DND-41 (cell line): Measurements from ENCODE around the gene C1QC.

ENCODE experiments used
- ATAC-seq: fragments of 200-7000 bp; cut with Tn5 transposase; 3 replicates; pipeline ENCODE4 v1.9.1; 2021; ENCODE audit warnings: low read depth; ENCODE audit not compliant: insufficient read depth
- DNase-seq: peaks from one replicate; pipeline ENCODE4 v3.0.0-alpha.2; 2020
- H2AFZ ChIP-seq: 2 replicates; pipeline ENCODE4 v1.6.0; 2012; ENCODE audit warnings: low read depth, low read length
- H3K27ac ChIP-seq: 2 replicates; pipeline ENCODE4 v1.5.1; 2012; ENCODE audit warnings: low read length, inconsistent platforms
- H3K27me3 ChIP-seq: fragments of 200-600 bp; sonication (generic); 2 replicates; pipeline ENCODE4 v1.6.0; 2012; ENCODE audit warnings: low read length, mild to moderate bottlenecking, inconsistent platforms; ENCODE audit not compliant: insufficient read depth, poor library complexity
- H3K36me3 ChIP-seq: 2 replicates; pipeline ENCODE4 v1.5.1; 2012; ENCODE audit warnings: low read length, inconsistent platforms; ENCODE audit not compliant: insufficient read depth
- H3K4me1 ChIP-seq: 2 replicates; pipeline ENCODE4 v1.5.1; 2012; ENCODE audit warnings: mild to moderate bottlenecking, low read length; ENCODE audit not compliant: insufficient read depth
- H3K4me2 ChIP-seq: 2 replicates; pipeline ENCODE4 v1.6.0; 2012; ENCODE audit warnings: mild to moderate bottlenecking, moderate library complexity, low read length, inconsistent platforms; ENCODE audit not compliant: insufficient read depth
- H3K4me3 ChIP-seq, 2 experiments: fragments of 200-600 bp in 1 of 2; shearing (Covaris generic) in 1 of 2; 2 replicates each; pipeline ENCODE4 v1.5.1; 2012 to 2016; ENCODE audit warnings: inconsistent platforms in 2 of 2, low read length in 2 of 2, mild to moderate bottlenecking in 2 of 2, low read depth in 1 of 2, moderate library complexity in 1 of 2
- H3K79me2 ChIP-seq: 2 replicates; pipeline ENCODE4 v1.6.0; 2012; ENCODE audit warnings: low read length, inconsistent platforms; ENCODE audit not compliant: insufficient read depth
- H3K9ac ChIP-seq: 2 replicates; pipeline ENCODE4 v1.6.0; 2012; ENCODE audit warnings: low read depth, mild to moderate bottlenecking, inconsistent platforms, low read length, moderate library complexity
- H3K9me3 ChIP-seq: 2 replicates; pipeline ENCODE4 v1.5.1; 2012; ENCODE audit warnings: low read length, moderate library complexity, mild to moderate bottlenecking, inconsistent platforms; ENCODE audit not compliant: insufficient read depth, severe bottlenecking
- H4K20me1 ChIP-seq: 2 replicates; pipeline ENCODE4 v1.6.0; 2012; ENCODE audit warnings: low read length; ENCODE audit not compliant: insufficient read depth
- CTCF ChIP-seq: IDR thresholded peaks from 2 replicates; pipeline ENCODE4 v1.5.1; 2012; ENCODE audit warnings: borderline replicate concordance, low read length, moderate library complexity, mild to moderate bottlenecking; ENCODE audit not compliant: poor library complexity, severe bottlenecking; ENCODE audit errors: extremely low read depth
- EZH2 ChIP-seq: IDR thresholded peaks from 3 replicates; pipeline ENCODE4 v1.6.1; 2012; ENCODE audit warnings: borderline replicate concordance, low read depth, mild to moderate bottlenecking, moderate library complexity, low read length, inconsistent platforms; ENCODE audit not compliant: severe bottlenecking

The C1QC gene

GRCh38 chr1:22626237-22627157, 16.9 kb upstream of the C1QC start:
- H3K27me3 ChIP-seq, result no peaks in the 10 kb centered on the region
- no peaks in the 10 kb centered on the region; the same call in 1 of the 2 replicates for H4K20me1 ChIP-seq
- no peaks in the 10 kb centered on the region for H3K9me3 ChIP-seq
- DNase-seq (no peak), ATAC-seq (no peak)
- H3K27ac ChIP-seq, result no peak overlapping the region
- H3K4me1 ChIP-seq, result no peaks in the 10 kb centered on the region
- no peak overlapping the region for H3K4me3 ChIP-seq
- no peak overlapping the region for H2AFZ ChIP-seq
- no peak for TF ChIP-seq CTCF
- no peak for TF ChIP-seq EZH2
- no peak overlapping the region for H3K9ac ChIP-seq
- no peaks in the 10 kb centered on the region for H3K79me2 ChIP-seq
- H3K36me3 ChIP-seq, result no peaks in the 10 kb centered on the region
- H3K4me2 ChIP-seq, result no peak overlapping the region

- Histone ChIP-seq H3K27me3 (peaks cover 3% of the 10 kb centered on the region), H3K4me3 (no peak overlapping the region), H3K4me1 (no peaks in the 10 kb centered on the region), H3K9ac (no peak overlapping the region), H3K9me3 (no peaks in the 10 kb centered on the region), H2AFZ (no peak overlapping the region), H3K27ac (no peak overlapping the region), H3K79me2 (no peaks in the 10 kb centered on the region), H4K20me1 (no peaks in the 10 kb centered on the region; the same call in 1 of the 2 replicates), H3K36me3 (no peaks in the 10 kb centered on the region), H3K4me2 (no peak overlapping the region)
- DNase-seq (no peak), ATAC-seq (no peak)
- no peak for TF ChIP-seq CTCF
- TF ChIP-seq EZH2, result no peak
These were observed 16.1 kb upstream of the C1QC start for GRCh38 chr1:22627331-22627730.

GRCh38 chr1:22628698-22629444, 14.6 kb upstream of the C1QC start:
- H3K9me3 ChIP-seq, result no peaks in the 10 kb centered on the region
- no peak overlapping the region for H3K4me3 ChIP-seq
- H3K36me3 ChIP-seq, result no peaks in the 10 kb centered on the region
- ATAC-seq (no peak), DNase-seq (no peak)
- H3K4me1 ChIP-seq, result no peaks in the 10 kb centered on the region
- peaks cover 3% of the 10 kb centered on the region for H3K27me3 ChIP-seq
- TF ChIP-seq EZH2, result no peak
- no peak for TF ChIP-seq CTCF
- no peak overlapping the region for H3K4me2 ChIP-seq
- H3K27ac ChIP-seq, result no peak overlapping the region
- no peak overlapping the region for H3K9ac ChIP-seq
- no peak overlapping the region for H2AFZ ChIP-seq
- H3K79me2 ChIP-seq, result no peaks in the 10 kb centered on the region
- no peaks in the 10 kb centered on the region; the same call in 1 of the 2 replicates for H4K20me1 ChIP-seq
